Activated T-helper 17 cell treated with anti-CD3 and anti-CD28 coated beads, Interleukin-2, amount 50 U/mL, for 72 hours (primary cell): ENCODE results near the gene GNGT1. TPM values are rescaled to one million over a fixed set of nuclear protein-coding genes. Genes with fewer than 3 reads are reported as not detected.
A peak's percentile ranks its signal among the peaks of the same experiment; 100 is the strongest.

Experiments used
- ATAC-seq: fragments of 150-1000 bp; cut with Tn5 transposase; replicated peaks from 2 replicates; pipeline ENCODE4 v1.10.0; 2021; ENCODE audit warnings: mild to moderate bottlenecking, moderate library complexity
- H3K27ac Mint-ChIP-seq: one replicate; pipeline ENCODE4 v1.8.0; 2022; ENCODE audit warnings: mixed read lengths
- H3K27me3 Mint-ChIP-seq: one replicate; pipeline ENCODE4 v1.8.0; 2022; ENCODE audit warnings: mixed read lengths
- H3K36me3 Mint-ChIP-seq: one replicate; pipeline ENCODE4 v1.8.0; 2022; ENCODE audit warnings: low read depth, mild to moderate bottlenecking, mixed read lengths
- H3K4me1 Mint-ChIP-seq: one replicate; pipeline ENCODE4 v1.8.0; 2022; ENCODE audit warnings: mixed read lengths
- H3K4me3 Mint-ChIP-seq: one replicate; pipeline ENCODE4 v1.8.0; 2022; ENCODE audit warnings: mild to moderate bottlenecking, mixed read lengths
- H3K9me3 Mint-ChIP-seq: one replicate; pipeline ENCODE4 v1.8.0; 2022; ENCODE audit warnings: mixed read lengths
- total RNA-seq, 2 donors: library from RNA; stranded (reverse); gene quantifications; one replicate each; pipeline ENCODE4 v1.2.3, GENCODE V29; 2022

The GNGT1 gene
- not detected for total RNA-seq

- H3K36me3 Mint-ChIP-seq: no peaks in the 10 kb centered on the region
- no peak within 1 kb of the TSS for H3K27ac Mint-ChIP-seq
- no peaks in the 10 kb centered on the region for H3K4me1 Mint-ChIP-seq
- ATAC-seq: no peak
- H3K9me3 Mint-ChIP-seq: no peaks in the 10 kb centered on the region
- peaks cover 11% of the 10 kb centered on the region for H3K27me3 Mint-ChIP-seq
- H3K4me3 Mint-ChIP-seq: no peak within 1 kb of the TSS
These were observed at the start of gene GNGT1 for GRCh38 chr7:93906267-93906666. GNGT1 (plus strand) TSS chr7:93906567; CDS start chr7:93906747, 180 bp downstream.

GRCh38 chr7:93858857-93859256 is 47.5 kb upstream of the GNGT1 start:
- H3K4me3 Mint-ChIP-seq: no peak overlapping the region

GRCh38 chr7:93860261-93860660 is 46.1 kb upstream of the GNGT1 start:
- no peak overlapping the region for H3K4me3 Mint-ChIP-seq
- H3K27me3 Mint-ChIP-seq: peaks cover 6% of the 10 kb centered on the region
- H3K27ac Mint-ChIP-seq: no peak overlapping the region
- no peaks in the 10 kb centered on the region for H3K36me3 Mint-ChIP-seq
- no peak for ATAC-seq
- H3K4me1 Mint-ChIP-seq: no peaks in the 10 kb centered on the region
- H3K9me3 Mint-ChIP-seq: no peaks in the 10 kb centered on the region

More at GRCh38 chr7:93858857-93859256, 47.5 kb upstream of the GNGT1 start:
- Mint-ChIP-seq H3K36me3 (no peaks in the 10 kb centered on the region), H3K4me1 (no peaks in the 10 kb centered on the region), H3K27ac (no peak overlapping the region), H3K27me3 (peaks cover 6% of the 10 kb centered on the region), H3K9me3 (no peaks in the 10 kb centered on the region)
- no peak for ATAC-seq

GRCh38 chr7:93861325-93861949 is 44.9 kb upstream of the GNGT1 start:
- H3K27ac Mint-ChIP-seq: no peak overlapping the region
- H3K4me1 Mint-ChIP-seq: no peaks in the 10 kb centered on the region
- no peaks in the 10 kb centered on the region for H3K36me3 Mint-ChIP-seq
- no peaks in the 10 kb centered on the region for H3K9me3 Mint-ChIP-seq
- no peak overlapping the region for H3K4me3 Mint-ChIP-seq
- ATAC-seq: no peak
- H3K27me3 Mint-ChIP-seq: peaks cover 6% of the 10 kb centered on the region

DNA sequence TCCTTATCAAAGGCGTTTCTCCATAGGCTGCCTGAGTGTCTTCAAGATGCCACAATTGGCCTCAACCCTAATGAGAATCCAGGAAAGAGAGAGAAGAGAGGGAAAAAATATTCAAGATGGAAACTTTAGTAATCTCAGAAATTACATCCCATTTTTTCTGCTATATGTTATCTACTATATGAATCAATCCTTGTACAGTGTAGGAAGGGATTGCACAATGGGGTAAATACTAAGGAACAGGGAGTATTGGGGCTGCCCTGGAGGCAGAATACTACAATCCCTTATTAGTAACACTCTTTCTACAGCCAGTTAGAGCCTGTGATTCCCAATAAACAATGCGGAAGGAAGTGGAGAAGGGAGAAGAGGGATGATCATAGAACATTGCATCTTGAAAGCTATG is 43.7 kb upstream of the GNGT1 start:
- Mint-ChIP-seq H3K4me3 (no peak overlapping the region), H3K36me3 (no peaks in the 10 kb centered on the region), H3K27me3 (peaks cover 3% of the 10 kb centered on the region), H3K9me3 (no peaks in the 10 kb centered on the region), H3K27ac (no peak overlapping the region), H3K4me1 (no peaks in the 10 kb centered on the region)
- ATAC-seq: no peak

GRCh38 chr7:93866886-93867285 is 39.5 kb upstream of the GNGT1 start:
- H3K27ac Mint-ChIP-seq: no peak overlapping the region
- no peaks in the 10 kb centered on the region for H3K4me1 Mint-ChIP-seq
- H3K4me3 Mint-ChIP-seq: no peak overlapping the region
- H3K27me3 Mint-ChIP-seq: no peaks in the 10 kb centered on the region
- ATAC-seq: no peak
- H3K9me3 Mint-ChIP-seq: no peaks in the 10 kb centered on the region
- H3K36me3 Mint-ChIP-seq: no peaks in the 10 kb centered on the region

GRCh38 chr7:93873998-93874574 is 32.3 kb upstream of the GNGT1 start:
- H3K27me3 Mint-ChIP-seq: peaks cover 3% of the 10 kb centered on the region

GRCh38 chr7:93877742-93878141 is 28.6 kb upstream of the GNGT1 start:
- no peak overlapping the region for H3K27ac Mint-ChIP-seq
- H3K9me3 Mint-ChIP-seq: peaks cover 9% of the 10 kb centered on the region
- H3K4me3 Mint-ChIP-seq: no peak overlapping the region
- no peaks in the 10 kb centered on the region for H3K4me1 Mint-ChIP-seq
- no peaks in the 10 kb centered on the region for H3K36me3 Mint-ChIP-seq
- peaks cover 6% of the 10 kb centered on the region for H3K27me3 Mint-ChIP-seq
- no peak for ATAC-seq

More at GRCh38 chr7:93873998-93874574, 32.3 kb upstream of the GNGT1 start:
- no peak overlapping the region for H3K27ac Mint-ChIP-seq
- H3K4me3 Mint-ChIP-seq: no peak overlapping the region
- no peaks in the 10 kb centered on the region for H3K36me3 Mint-ChIP-seq
- no peak for ATAC-seq
- no peaks in the 10 kb centered on the region for H3K4me1 Mint-ChIP-seq
- peaks cover 4% of the 10 kb centered on the region for H3K9me3 Mint-ChIP-seq

DNA sequence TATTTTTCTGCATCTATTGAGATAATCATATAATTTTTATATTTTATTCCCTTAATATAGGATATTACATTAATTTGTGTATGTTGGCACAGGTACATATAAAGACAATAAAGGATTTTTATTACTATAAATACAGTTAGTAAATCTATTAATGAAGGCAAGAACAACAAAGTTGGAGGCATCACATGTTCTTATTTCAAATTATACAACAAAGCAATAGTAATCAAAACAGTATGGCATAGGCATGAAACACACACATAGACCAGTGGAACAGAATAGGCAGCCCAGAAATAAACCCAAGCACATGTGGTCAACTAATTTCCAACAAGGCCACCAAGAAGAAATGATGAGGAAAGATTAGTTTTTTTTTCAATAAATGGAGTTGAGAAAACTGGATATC is 27.0 kb upstream of the GNGT1 start:
- Mint-ChIP-seq H3K4me3 (no peak overlapping the region), H3K27ac (no peak overlapping the region), H3K4me1 (no peaks in the 10 kb centered on the region), H3K9me3 (peaks cover 4% of the 10 kb centered on the region), H3K36me3 (no peaks in the 10 kb centered on the region), H3K27me3 (peaks cover 6% of the 10 kb centered on the region)
- no peak for ATAC-seq

DNA sequence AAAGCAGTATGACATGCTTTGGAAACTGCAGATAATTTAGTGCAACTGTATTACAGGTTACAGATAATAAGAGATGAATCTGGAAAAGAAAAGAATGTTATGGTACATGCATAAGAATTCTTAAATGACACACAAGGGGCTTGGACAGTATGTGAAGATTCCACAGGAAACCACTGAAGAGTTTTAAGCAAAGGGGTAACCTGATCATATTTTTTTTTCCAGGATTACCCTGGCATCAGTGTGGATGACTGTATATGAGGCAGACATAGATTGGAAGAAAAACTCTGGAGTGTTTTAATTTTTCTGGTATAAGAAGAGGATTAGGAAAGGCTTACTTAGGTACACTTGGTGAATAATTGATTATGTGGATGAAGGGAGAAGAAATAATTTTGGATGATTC is 23.9 kb upstream of the GNGT1 start:
- no peak overlapping the region for H3K4me3 Mint-ChIP-seq
- no peak for ATAC-seq
- peaks cover 4% of the 10 kb centered on the region for H3K9me3 Mint-ChIP-seq
- H3K27me3 Mint-ChIP-seq: peaks cover 11% of the 10 kb centered on the region
- no peaks in the 10 kb centered on the region for H3K36me3 Mint-ChIP-seq
- H3K27ac Mint-ChIP-seq: no peak overlapping the region
- H3K4me1 Mint-ChIP-seq: no peaks in the 10 kb centered on the region

- Mint-ChIP-seq H3K27ac (no peak overlapping the region), H3K4me3 (no peak overlapping the region), H3K4me1 (no peaks in the 10 kb centered on the region), H3K9me3 (peaks cover 4% of the 10 kb centered on the region), H3K27me3 (peaks cover 16% of the 10 kb centered on the region), H3K36me3 (no peaks in the 10 kb centered on the region)
- no peak for ATAC-seq
These were observed 23.1 kb upstream of the GNGT1 start for GRCh38 chr7:93883078-93883916.

GRCh38 chr7:93883917-93884345 is 22.4 kb upstream of the GNGT1 start:
- Mint-ChIP-seq H3K27ac (no peak overlapping the region), H3K4me3 (no peak overlapping the region), H3K9me3 (peaks cover 4% of the 10 kb centered on the region), H3K4me1 (no peaks in the 10 kb centered on the region), H3K27me3 (peaks cover 19% of the 10 kb centered on the region), H3K36me3 (no peaks in the 10 kb centered on the region)
- ATAC-seq: no peak

GRCh38 chr7:93884541-93884940 is 21.8 kb upstream of the GNGT1 start:
- Mint-ChIP-seq H3K4me1 (no peaks in the 10 kb centered on the region), H3K9me3 (peaks cover 1% of the 10 kb centered on the region), H3K27ac (no peak overlapping the region), H3K27me3 (peaks cover 24% of the 10 kb centered on the region), H3K4me3 (no peak overlapping the region), H3K36me3 (no peaks in the 10 kb centered on the region)
- ATAC-seq: no peak

GRCh38 chr7:93889261-93889660 is 17.1 kb upstream of the GNGT1 start:
- Mint-ChIP-seq H3K36me3 (no peaks in the 10 kb centered on the region), H3K27ac (no peak overlapping the region), H3K4me3 (no peak overlapping the region), H3K27me3 (peaks cover 38% of the 10 kb centered on the region), H3K4me1 (no peaks in the 10 kb centered on the region), H3K9me3 (no peaks in the 10 kb centered on the region)
- ATAC-seq: no peak

- peak overlapping the region; percentile 64 for H3K4me3 Mint-ChIP-seq
- no peak overlapping the region for H3K27ac Mint-ChIP-seq
- no peaks in the 10 kb centered on the region for H3K9me3 Mint-ChIP-seq
- no peaks in the 10 kb centered on the region for H3K36me3 Mint-ChIP-seq
- peaks cover 38% of the 10 kb centered on the region for H3K27me3 Mint-ChIP-seq
- no peaks in the 10 kb centered on the region for H3K4me1 Mint-ChIP-seq
- ATAC-seq: no peak
These were observed 16.3 kb upstream of the GNGT1 start for GRCh38 chr7:93890041-93890463.
